RPMI7951 (cell line): ENCODE data around the gene GART. TPM values are rescaled to one million over a fixed set of nuclear protein-coding genes. Genes with fewer than 3 reads are reported as not detected.
"Not testable (repeated sequence)": the region's sequence is repeated elsewhere in the genome, so short reads cannot be mapped to it uniquely, and the experiment has no call there.

Experiments used
- DNase-seq: peaks from one replicate; pipeline ENCODE4 v3.0.0-alpha.2; 2012; ENCODE audit warnings: low read depth
- total RNA-seq: library from RNA; depleted of rRNA; stranded (reverse); fragments of >200 nt; shearing (Covaris generic); gene quantifications from 2 replicates; pipeline ENCODE4 v1.2.3, GENCODE V29; 2014; rRNA removed

GART gene
- 67.6 TPM in 2 replicates for total RNA-seq

GRCh38 chr21:33541756-33542639 lies at the start of gene GART:
Gene GART (minus strand): TSS chr21:33542117. CDS start chr21:33539315, 2,802 bp downstream.
- DNase-seq, result peak; percentile 78

- peak; percentile 82 for DNase-seq
Observed at GRCh38 chr21:33588485-33589335, 46.8 kb upstream of the GART start, which contains the start of gene DONSON. Gene DONSON (minus strand): TSS chr21:33588684. CDS start chr21:33588641, 43 bp downstream.

GRCh38 chr21:33587792-33588484 lies 46.0 kb upstream of the GART start:
- peak; percentile 42 for DNase-seq

- no peak for DNase-seq
Observed at GRCh38 chr21:33586927-33587326, 45.0 kb upstream of the GART start.

GRCh38 chr21:33584455-33584854 lies 42.5 kb upstream of the GART start:
- no peak for DNase-seq

GRCh38 chr21:33578959-33579542 lies 37.1 kb upstream of the GART start:
- peak; percentile 57 for DNase-seq

- no peak for DNase-seq
Observed at GRCh38 chr21:33578214-33578613, 36.3 kb upstream of the GART start.

GRCh38 chr21:33576741-33577141 lies 34.8 kb upstream of the GART start:
- DNase-seq, result not testable (repeated sequence)

- no peak for DNase-seq
Observed at GRCh38 chr21:33572350-33572749, 30.4 kb upstream of the GART start.

- DNase-seq, result no peak
Observed at GRCh38 chr21:33569991-33570390, 28.1 kb upstream of the GART start.

GRCh38 chr21:33568448-33568847 lies 26.5 kb upstream of the GART start:
- DNase-seq, result no peak

- DNase-seq, result no peak
Observed at GRCh38 chr21:33567914-33568313, 26.0 kb upstream of the GART start.

GRCh38 chr21:33566514-33566913 lies 24.6 kb upstream of the GART start:
- DNase-seq, result no peak

- DNase-seq, result no peak
Observed at GRCh38 chr21:33562389-33562788, 20.5 kb upstream of the GART start.

- no peak for DNase-seq
Observed at GRCh38 chr21:33561373-33561772, 19.5 kb upstream of the GART start.

- no peak for DNase-seq
Observed at GRCh38 chr21:33560965-33561364, 19.0 kb upstream of the GART start.

GRCh38 chr21:33559813-33560212 lies 17.9 kb upstream of the GART start:
- DNase-seq, result no peak

- no peak for DNase-seq
Observed at GRCh38 chr21:33558777-33559421, 17.0 kb upstream of the GART start.

GRCh38 chr21:33557447-33557846 lies 15.5 kb upstream of the GART start:
- DNase-seq, result no peak

- no peak for DNase-seq
Observed at GRCh38 chr21:33554982-33555344, 13.0 kb upstream of the GART start.
